Spleen (tissue), 7 donors: ENCODE results near the gene MICU1.

Experiments used
- CTCF ChIP-seq, 11 experiments: fragments of 200-600 bp in 7 of 11; fragments of 450-650 bp in 4 of 11; sonication (generic) in 4 of 11; IDR thresholded peaks in 8 of 11; conservative IDR thresholded peaks in 3 of 11; 1 replicate in 7 of 11; 2 replicates in 4 of 11; pipeline versions ENCODE4 v1.4.0 to v1.8.0; 2016 to 2021; ENCODE audit warnings: antibody characterized with exemption in 11 of 11, inconsistent platforms in 4 of 11, mild to moderate bottlenecking in 1 of 11
- POLR2A ChIP-seq, 3 donors: fragments of 450-650 bp; IDR thresholded peaks; one replicate each; pipeline ENCODE4 v1.5.1; 2017; ENCODE audit warnings: antibody characterized with exemption in 3 of 3, mild to moderate bottlenecking in 1 of 3
- POLR2AphosphoS5 ChIP-seq, 3 donors: sonication (generic); formaldehyde crosslinking; IDR thresholded peaks; one replicate each; pipeline ENCODE4 v1.5.1; 2017; ENCODE audit warnings: antibody characterized with exemption in 3 of 3
- donor health status: DM: no; HTN: no; CAD: no; lungs with moderate emphysema.
- donor health status: DM: no; HTN: no; CAD: no.
- donor health status: DM: no; HTN: no; CAD: no.

GRCh38 chr10:72637398-72637857, 11.5 kb upstream of the MICU1 start:
- TF ChIP-seq CTCF (IDR thresholded peaks at IDR 0.05 in 8 of 11, conservative IDR thresholded peaks at IDR 0.05 in 3 of 11), result no peak
- peak in 1 of 3 donors; percentile 36 for TF ChIP-seq POLR2AphosphoS5 (IDR thresholded peaks at IDR 0.05)
- TF ChIP-seq POLR2A (IDR thresholded peaks at IDR 0.05), result no peak
